Stimulated activated CD4-positive, alpha-beta T cell treated with anti-CD3 and anti-CD28 coated beads, Interleukin-2, amount 100 ng/mL, for 4 hours (primary cell): ENCODE data around the gene DGUOK.
"Not testable (repeated sequence)": the region's sequence is repeated elsewhere in the genome, so short reads cannot be mapped to it uniquely, and the experiment has no call there.

Experiments used
- DNase-seq: peaks from one replicate; pipeline ENCODE4 v3.0.0-alpha.2; 2020; ENCODE audit warnings: low read depth

Gene DGUOK

DNA sequence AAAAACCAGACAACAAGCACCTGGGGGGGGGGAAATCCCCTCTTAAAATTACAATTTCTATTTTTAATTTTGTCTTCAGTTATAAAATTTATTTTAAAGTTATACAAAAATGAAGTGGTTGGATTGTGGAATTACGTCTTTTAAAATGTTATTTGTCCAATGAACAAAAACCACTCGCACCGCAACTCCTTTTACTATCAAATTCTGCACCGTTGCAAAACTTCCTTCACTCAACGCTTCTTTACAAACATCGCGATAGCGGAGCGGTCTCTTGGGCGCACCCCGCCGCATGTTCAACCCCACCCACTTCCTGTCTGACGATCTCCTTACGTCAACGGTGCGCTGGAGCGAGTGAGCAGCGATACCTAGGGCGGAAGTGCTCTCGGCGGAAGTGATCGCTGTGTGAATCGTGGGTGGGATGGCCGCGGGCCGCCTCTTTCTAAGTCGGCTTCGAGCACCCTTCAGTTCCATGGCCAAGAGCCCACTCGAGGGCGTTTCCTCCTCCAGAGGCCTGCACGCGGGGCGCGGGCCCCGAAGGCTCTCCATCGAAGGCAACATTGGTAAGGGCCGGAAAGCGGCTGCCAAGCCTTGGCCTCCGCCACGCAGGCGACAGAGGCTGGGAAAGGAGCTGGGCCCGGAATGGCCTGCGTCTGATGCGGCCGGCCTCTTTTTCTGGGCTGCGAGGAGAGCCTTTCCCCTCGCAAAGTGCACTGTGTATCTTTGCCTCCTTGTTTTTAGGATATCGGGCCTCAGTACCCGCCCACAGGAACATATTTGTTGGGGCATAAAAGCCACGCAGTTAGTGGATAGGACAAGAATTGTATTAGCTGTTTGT, at the start of gene DGUOK:
Gene DGUOK, plus strand, starts transcription at position 388 of the 835 bp plus-strand sequence. Its CDS starts 31 bp downstream, at position 419.
- peak; percentile 97 for DNase-seq

DNA sequence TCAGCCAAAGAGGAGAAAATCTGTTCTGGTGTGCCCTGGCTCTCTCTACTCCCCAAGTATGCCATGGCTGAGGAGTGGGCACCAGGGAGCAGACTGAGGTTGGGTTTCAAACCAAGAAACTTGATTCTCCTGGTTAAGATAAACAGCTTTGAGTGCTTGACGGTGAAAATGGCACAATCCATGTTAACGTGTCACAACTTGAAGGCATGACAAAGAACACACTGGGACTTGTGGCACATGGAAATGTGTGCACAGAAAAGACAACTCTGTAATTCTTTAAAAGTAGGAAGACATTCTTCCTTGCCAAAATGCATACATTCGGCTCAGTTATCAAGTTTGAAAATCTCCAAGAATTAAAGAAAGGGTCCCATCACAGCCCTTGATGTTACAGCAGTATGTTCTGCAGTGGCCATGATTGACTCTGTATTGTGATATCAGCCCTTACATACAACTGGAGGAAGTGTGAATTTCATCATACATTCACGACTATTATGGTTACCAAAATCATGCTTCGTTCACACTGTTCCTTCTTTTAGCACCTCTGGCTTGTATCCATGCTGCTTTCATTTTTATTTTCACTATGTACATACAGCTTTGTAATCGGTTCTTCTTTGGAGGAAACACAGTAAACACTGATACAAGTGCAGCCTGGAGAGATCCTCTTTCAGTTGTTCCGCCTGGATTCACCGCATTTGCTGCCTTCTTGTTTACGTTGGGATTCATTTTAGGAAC, 49.4 kb upstream of the DGUOK start:
- no peak for DNase-seq

DNA sequence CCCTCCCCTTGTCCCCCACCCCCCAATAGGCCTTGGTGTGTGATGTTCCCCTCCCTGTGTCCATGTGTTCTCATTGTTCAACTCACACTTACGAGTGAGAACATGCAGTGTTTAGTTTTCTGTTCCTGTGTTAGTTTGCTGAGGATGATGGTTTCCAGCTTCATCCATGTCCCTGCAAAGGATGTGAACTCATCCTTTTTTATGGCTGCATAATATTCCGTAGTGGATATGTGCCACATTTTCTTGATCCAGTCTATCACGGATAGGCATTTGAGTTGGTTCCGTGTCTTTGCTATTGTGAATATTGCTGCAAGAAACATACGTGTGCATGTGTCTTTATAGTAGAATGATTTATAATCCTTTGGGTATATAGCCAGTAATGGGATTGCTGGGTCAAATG, 48.7 kb upstream of the DGUOK start:
- not testable (repeated sequence) for DNase-seq

DNA sequence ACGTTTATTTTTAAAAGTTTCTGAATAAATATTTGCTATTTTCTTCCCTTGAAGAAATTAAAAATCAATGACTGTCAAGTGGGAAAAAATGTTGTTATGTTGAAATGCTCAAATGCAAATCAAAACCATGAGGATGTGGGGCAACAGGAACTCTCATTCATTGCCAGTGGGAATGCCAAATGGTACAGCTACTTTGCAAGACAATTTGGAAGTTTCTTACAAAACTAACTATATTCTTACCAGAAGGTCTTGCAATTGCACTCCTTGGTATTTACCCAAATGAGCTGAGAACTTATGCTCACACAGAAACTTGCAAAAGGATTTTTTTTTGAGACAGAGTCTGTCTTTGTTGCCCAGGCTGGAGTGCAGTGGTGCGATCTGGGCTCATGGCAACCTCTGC, 41.3 kb upstream of the DGUOK start:
- DNase-seq, result no peak

DNA sequence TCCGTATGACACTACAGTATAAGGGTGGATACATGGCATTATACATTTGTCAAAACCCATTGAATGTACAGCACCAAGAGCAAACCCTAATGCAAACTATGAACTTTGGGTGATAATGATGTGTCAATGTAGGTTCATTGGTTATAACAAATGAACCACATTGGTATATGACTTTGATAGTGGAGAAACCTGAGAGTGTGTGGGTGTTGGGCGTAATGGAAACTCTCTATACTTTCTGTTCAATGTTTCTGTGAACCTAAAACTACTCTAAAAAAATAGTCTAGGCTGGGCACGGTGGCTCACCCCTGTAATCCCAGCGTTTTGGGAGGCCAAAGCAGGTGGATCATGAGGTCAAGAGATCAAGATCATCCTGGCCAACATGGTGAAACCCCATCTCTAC, 40.3 kb upstream of the DGUOK start:
- peak; percentile 44 for DNase-seq

DNA sequence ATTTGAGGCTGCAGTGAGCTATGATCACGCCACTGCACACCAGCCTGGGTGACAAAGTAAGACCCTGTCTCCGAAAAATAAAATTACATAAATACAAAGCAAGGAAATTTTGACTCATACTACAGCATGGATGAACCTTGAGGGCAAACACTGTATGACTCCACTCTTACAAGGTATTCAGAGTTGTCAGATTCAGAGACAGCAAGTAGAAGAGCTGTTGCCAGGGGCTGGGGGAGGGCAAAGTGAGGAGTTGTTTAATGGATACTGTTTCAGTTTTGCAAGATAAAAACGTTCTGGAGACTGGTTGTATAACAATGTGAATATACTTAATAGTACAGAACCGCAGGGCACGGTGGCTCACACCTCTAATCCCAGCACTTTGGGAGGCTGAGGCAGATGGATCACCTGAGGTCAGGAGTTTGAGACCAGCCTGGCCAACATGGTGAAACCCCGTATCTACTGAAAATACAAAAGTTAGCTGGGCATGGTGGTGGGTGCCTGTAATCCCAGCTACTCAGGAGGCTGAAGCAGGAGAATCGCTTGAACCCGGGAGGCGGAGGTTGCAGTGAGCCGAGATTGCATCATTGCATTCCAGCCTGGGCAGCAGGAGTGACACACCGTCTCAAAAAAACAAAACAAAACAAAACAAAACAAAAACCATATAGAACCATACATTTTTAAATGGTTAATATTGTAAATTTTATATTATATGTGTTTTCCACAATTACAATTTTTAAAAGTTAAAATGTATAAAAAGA, 38.9 kb upstream of the DGUOK start:
- not testable (repeated sequence) for DNase-seq

DNA sequence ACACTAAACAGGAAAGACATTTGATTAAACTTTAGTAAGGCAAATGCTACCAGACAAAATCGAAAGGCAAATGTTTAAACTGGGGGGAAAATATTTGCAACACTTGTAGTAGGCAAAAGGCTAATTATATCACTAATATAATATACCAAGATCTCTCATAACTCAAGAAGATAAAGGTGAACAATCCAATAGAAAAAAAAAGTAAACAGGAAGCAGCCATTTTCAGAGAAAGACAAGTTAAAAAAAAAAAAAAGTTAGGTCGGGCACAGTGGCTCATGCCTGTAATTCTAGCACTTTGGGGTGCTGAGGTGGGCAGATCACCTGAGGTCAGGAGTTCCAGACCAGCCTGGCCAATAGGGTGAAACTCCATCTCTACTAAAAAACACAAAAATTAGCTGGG, 38.3 kb upstream of the DGUOK start:
- no peak for DNase-seq

DNA sequence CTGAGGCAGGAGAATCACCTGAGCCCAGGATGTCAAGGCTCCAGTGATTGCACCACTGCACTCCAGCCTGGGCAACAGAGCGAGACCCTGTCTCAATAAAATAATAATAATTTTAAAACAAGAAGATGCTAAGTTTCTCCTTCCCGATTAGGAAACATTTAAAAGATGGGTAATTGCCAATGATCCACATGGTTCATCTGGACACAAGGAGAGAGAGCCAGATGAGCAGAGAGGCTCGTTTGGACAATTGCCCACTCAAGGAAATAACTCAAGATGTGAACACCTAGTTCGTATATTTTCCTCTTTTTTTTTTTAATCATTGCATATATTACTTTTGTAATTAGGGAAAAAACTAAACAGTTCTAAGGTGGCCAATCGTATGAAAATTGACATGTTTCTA, 37.5 kb upstream of the DGUOK start:
- DNase-seq, result no peak

DNA sequence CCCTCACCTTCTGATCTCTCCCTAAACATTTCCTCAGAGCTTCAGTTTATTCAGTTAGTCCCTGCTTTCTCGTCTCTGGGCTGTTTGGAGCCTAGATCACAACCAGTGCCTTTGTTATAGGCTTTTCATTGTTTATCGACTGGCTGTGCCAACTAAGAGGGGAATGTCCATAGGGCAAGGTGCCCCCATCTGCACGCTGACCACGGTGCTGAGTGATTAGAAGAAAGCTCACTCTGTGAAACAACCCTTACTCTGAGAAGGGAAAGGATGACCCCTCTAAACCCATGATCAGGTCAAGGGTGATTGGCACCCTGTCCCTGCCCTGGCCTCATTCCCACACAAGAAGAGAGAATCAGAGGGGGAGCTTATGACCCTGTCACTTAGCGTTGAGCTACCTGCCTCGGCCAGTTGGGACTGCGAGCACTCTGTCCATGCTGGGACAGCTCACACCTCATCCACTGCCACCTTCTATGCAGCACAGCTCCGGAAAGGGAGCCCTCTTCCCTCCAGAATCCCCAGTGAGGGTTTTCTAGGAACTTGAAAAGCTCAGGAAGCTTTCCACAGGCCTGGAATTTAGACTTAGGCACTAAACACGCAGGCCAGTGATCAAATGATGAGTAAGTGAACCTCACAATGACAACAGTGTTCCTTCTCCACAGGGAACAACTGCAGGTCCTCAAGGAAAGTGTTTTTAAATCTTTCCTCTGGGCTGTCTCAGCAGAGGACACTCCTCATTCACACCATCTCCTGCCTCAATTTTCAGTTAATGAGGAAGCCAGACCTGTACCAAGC, 36.2 kb upstream of the DGUOK start:
- no peak for DNase-seq

DNA sequence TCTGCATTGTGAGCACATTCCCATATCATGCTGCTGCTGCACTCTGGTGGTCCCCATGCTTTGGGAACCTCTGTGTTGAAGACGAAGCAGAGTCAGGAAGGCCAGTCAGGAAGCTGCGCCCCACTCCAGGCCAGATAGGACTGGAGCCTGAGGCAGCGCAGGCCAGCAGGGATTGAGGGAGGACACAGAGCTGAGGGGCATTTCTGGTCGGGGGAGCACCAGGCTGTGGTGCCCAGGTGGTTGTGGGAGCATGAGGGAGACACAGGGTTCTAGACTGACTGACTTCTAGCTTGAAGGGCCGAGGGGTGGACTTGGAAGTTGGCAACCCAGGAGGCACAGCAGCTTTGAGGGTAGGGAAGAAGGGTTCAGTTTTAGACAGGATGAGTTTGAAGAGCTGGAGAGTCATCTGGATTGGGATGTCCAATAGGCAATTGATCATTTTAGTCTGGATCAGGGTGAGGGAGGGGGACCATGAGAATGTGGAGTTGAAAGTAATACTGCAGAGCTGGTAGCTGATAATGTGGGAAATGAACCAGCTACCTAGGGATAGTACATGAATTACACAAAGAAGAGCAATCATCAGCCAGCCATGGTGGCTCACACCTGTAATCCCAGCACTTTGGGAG, 35.3 kb upstream of the DGUOK start:
- DNase-seq, result no peak

DNA sequence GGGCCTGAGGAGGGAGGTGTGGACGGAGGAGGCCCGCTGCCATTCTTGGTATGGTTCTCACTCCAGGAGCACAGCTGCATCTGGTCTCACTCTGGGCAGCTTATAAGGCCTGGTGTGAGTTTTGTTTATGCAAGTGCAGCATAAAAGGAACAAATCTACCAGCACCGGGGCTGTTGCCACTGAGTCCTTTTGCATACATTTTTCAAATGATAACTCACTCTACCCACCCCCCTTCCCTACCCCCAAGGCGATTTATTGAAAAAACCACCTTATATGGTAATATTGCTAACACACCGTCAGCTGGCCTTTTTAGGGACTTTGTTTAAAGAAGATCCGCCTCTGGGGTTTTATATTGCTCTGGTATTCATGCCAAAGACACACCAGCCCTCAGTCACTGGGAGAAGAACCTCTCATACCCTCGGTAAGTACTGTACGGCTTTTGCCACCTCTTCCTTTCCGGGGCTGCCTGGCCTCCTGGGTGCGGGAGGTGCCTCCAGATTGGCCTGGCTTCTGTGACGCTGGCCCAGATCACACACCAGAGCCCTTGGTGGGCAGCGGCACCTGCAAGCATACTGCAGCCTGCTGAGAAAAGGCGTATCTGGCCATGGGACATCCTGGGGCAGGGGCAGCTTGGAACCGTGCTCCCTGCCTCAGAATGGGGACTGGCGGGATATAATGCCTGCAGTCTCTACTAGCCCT, 33.9 kb upstream of the DGUOK start, which contains the start of gene ACTG2:
Gene ACTG2, plus strand, starts transcription at position 378 of the 699 bp plus-strand sequence. CDS start 8,304 bp downstream, outside the sequence.
- no peak for DNase-seq

DNA sequence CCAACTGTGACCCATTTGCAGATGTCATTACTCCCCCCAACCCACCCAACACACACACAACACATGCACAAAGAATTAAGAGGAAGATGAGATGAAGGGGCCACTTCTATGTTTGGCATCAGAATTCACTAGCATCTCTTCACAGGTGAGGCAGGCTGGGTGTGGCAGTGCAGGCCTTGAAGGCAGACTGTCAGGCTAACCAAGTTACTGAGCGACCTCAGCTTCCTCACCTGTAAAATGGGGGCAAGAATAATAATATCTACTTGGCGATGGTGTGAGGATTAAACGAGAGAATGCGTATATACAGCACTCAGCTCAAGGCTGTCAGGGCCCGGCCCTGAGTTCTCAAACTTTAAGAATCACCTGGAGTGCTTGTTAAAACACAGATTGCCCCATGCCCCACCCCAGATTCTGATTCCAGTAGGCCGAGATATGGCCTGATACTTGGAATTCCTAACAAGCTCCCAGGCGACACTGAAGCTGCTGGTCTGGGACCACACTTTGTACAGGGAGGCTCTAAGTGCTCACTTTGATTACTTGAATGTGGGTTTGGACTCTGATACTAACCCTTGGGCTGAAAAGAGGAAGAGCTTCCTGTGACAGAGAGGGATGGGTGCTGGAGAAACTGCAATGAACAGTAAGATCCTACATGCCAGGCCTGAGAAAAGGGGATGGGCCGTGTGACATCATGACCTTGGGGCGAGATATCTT, 32.8 kb upstream of the DGUOK start:
- DNase-seq, result no peak

DNA sequence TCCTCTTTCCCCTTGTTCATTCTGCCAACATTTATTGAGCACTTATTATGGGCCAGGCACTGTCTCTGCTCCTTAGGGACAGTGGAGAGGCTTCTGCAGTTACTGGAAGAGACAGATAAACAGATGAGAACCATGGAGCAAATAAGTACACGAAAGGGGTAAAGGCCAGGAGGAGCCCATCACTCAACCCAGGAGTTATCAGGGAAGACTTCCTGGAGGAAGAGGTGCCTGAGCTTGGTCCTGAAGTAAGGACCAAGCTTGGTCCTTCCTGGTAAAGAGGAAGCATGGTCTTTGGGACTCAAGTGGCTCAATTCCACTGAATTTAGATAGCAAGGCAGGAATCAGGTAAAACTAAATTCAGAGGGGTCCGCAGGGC, 32.2 kb upstream of the DGUOK start:
- DNase-seq, result no peak

DNA sequence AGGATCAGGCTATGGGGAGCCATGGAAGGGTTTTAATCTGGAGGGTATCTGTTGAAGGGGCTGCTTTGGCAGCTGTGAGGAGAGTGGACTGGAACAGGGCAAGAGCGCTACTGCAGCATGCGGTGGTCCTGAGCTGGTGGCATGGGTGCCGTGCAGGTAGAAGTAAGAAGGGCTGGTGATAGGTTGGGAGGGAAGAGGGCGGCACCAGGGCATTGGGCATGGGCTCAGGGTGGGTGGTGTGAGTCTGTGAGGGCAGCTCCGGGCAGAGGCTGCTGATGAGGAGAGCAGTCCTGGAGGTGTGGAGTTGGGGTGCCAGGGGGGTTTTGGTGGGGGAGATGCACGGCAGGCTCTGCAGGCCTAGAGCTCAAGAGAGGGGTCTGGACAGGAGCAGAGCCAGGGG, 31.8 kb upstream of the DGUOK start:
- DNase-seq, result no peak

DNA sequence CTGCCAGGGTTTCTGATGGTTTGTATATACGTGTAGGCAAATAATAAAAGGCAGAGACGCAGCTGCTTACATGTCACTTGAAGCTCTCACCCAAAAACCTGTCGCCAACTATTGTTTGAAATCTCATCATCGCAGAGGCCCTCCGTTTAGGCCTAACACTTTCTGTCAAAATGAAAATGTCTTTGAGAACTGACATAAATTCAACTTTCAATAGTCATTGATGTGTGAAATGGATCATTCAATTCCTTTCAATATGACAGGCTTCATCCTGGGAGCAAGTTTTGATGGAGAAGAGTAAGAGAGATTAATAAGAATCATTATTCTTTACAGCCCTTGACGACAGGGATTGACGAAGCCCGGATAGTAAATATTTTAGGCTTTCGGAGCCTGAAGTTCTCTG, 31.2 kb upstream of the DGUOK start:
- no peak for DNase-seq

DNA sequence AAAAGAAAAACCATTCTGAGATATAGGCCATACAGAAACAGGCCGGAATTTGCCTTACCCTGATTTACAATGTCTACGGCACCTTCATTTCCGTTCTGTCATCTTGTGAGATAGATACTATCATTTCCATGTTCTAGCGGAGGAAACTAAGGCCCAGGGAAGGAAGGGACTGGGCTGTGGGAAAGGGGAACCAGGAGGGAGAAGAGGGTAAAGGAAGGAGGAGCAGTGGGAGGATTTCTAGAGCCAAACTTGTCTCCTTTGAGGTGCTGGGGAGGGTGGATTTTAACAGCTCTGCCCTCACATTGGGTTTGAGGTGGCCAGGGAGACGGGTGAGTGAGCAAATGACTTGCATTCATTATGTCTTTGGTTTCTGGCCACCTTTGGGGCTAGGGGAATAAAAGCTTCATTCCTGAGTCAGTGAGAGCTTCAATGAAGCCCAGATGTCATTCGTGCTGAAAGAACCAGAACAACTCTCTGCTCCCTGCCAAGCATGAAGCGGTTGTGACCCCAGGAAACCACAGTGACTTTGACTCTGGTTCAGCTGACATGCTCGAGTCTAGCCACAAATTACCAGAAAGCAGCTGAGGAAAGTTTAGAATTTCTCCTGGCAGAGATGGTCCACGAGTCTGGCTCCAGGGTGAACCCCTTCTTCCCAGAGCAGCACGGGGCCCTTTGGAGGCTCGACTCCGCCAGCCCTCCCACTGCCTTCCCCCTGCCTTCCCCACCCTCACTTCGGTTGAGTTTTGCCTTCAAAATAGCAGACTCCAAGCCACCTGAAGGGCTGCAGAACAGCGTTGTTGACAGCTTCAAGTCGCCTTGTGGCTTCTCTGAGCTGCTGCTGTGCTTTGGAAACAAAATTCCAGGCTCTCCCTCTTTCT, 30.1 kb upstream of the DGUOK start:
- DNase-seq, result no peak

DNA sequence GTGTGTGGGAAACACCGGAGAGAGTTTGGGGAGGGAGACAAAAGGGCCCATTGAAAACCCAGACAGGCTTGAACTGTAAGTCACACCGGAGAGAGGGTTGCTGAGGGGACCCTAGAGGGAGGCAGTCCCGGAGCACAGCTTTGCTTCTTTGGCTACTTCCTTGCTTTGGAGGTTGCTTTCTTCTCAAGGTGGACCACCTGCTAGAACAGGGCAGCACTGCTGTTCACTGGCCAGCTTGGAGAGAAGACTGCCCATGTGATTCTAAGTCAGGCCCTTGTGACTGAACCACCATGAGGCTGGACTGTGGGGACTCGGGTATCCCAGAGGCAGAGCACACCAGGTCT, 29.5 kb upstream of the DGUOK start:
- DNase-seq, result no peak

DNA sequence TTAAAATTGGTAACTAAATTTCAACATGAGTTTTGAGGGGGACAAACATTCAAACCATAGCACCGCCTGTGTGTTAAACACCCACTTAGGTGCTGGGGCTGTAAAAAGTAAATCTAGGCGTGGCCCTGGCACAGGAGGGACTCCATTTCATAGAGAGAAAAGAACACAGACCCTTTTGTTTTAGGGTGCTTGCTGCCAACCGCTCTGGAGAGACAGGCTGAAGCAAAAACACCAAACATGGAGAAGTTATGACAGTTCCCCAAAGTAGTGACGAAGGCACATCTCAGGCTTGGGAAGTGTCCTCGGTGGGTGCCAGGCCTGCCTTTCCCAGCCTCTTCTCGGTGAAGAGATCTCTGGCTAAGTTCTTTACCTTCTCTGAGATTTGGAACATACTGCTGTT, 28.7 kb upstream of the DGUOK start:
- no peak for DNase-seq

DNA sequence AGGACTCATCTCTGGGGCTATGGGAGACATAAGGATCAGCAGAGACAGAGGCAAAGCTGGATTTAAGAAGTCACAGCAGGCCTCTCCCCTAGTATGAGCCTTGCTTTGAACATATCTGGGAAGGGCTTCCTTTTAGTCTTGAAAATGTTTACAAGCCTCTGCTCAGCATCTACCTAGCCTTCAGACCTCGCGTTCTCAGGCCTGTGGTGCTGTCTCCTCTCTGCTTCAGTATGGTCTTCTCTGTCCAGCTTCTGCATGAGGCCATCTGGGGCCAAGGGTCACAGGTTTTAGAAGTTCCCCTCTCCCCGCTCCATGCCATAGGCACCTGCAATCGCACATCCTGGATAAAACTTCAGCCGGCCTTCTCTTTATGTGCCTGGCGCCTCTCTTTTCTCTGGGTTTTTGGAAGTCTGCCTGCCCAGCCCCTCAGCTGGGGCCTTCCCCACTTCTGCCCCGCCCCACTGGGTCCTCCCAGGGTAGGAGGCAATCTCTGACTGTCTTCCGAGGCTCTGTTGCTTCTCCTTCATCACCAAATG, 26.8 kb upstream of the DGUOK start:
- no peak for DNase-seq
